Testis (tissue), 3 donors: ENCODE data around the gene SPTSSA. TPM values are rescaled to one million over a fixed set of nuclear protein-coding genes. Genes with fewer than 3 reads are reported as not detected.

Experiments used
- DNase-seq: peaks from one replicate; pipeline ENCODE4 v3.0.0-alpha.2; 2019
- H3K27ac ChIP-seq, 2 donors: fragments of 200-600 bp; sonication (generic); one replicate each; pipeline ENCODE4 v1.5.1; 2019
- H3K27me3 ChIP-seq: fragments of 200-600 bp; sonication (generic); one replicate; pipeline ENCODE4 v1.5.1; 2019
- H3K36me3 ChIP-seq: fragments of 200-600 bp; sonication (generic); one replicate; pipeline ENCODE4 v1.5.1; 2017; ENCODE audit warnings: low read depth; ENCODE audit errors: missing control alignments
- H3K4me1 ChIP-seq: fragments of 200-600 bp; sonication (generic); one replicate; pipeline ENCODE4 v1.5.1; 2019
- H3K4me3 ChIP-seq, 2 donors: fragments of 200-600 bp; sonication (generic); one replicate each; pipeline ENCODE4 v1.5.1; 2017 to 2019
- H3K9me3 ChIP-seq: fragments of 200-600 bp; sonication (generic); one replicate; pipeline ENCODE4 v1.5.1; 2017
- POLR2A ChIP-seq: fragments of 450-650 bp; IDR thresholded peaks from one replicate; pipeline ENCODE4 v1.6.1; 2017; ENCODE audit warnings: antibody characterized with exemption, mild to moderate bottlenecking, moderate library complexity
- WGBS, 2 donors: methylation state at CpG; one replicate each; pipeline ENCODE4 v1.1.5; 2018; 5-methylcytosine and 5-hydroxymethylcytosine counted together
- intact Hi-C: fragments of 100-400 bp; cut with DNase I; formaldehyde crosslinking; loops from one replicate; pipeline ENCODE4 v1.15.1; 2023; ENCODE audit warnings: low total_unique reads
- polyA plus RNA-seq: library from polyadenylated mRNA; stranded (reverse); fragments of 350-450 nt; fragmentation: Illumina TruSeq; extraction: RNeasy Lipid Tissue Mini Kit (QIAGEN cat#74804); gene quantifications from one replicate; pipeline ENCODE4 v1.2.3, GENCODE V29; 2014; ENCODE audit warnings: low read depth, low replicate concordance; ENCODE audit not compliant: insufficient read depth
- total RNA-seq, 2 donors: library from RNA; depleted of rRNA; stranded (reverse); fragments of >200 nt; gene quantifications; one replicate each; pipeline ENCODE4 v1.2.3, GENCODE V29; 2016
- TF ChIP-seq, protein P1 (sequence below), 3 experiments: fragments of 450-650 bp in 2 of 3; fragments of 200-600 bp in 1 of 3; sonication (generic) in 1 of 3; IDR thresholded peaks; one replicate each; pipeline ENCODE4 v1.5.1; 2016 to 2019; ENCODE audit warnings: antibody characterized with exemption in 3 of 3, mild to moderate bottlenecking in 2 of 3, moderate library complexity in 1 of 3

Gene SPTSSA
- total and polyA plus RNA-seq, 3 donors from 2014 or later: 9.2 to 14.4 (median 10.4) TPM

DNA sequence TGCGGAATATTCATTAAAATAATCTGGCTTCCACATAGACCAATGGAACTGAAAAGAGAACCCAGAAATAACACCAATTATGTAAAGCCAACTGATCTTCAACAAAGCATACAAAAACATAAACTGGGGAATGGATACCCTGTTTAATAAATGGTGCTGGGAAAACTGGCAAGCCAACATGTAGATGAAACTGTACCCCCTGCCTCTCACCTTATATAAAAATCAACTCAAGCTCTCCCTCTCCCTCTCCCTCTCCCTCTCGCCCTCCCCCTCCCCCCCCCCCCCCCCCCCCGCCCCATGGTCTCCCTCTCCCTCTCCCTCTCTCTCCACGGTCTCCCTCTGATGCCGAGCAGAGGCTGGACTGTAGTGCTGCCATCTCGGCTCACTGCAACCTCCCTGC is 13.1 kb upstream of the SPTSSA start:
- no peaks in the 10 kb centered on the region for H3K9me3 ChIP-seq
- intact Hi-C loops: no loop called here
- no peaks in the 10 kb centered on the region for H3K36me3 ChIP-seq
- H3K27ac ChIP-seq: no peak overlapping the region
- no peak for TF ChIP-seq POLR2A
- TF ChIP-seq, protein P1, sequence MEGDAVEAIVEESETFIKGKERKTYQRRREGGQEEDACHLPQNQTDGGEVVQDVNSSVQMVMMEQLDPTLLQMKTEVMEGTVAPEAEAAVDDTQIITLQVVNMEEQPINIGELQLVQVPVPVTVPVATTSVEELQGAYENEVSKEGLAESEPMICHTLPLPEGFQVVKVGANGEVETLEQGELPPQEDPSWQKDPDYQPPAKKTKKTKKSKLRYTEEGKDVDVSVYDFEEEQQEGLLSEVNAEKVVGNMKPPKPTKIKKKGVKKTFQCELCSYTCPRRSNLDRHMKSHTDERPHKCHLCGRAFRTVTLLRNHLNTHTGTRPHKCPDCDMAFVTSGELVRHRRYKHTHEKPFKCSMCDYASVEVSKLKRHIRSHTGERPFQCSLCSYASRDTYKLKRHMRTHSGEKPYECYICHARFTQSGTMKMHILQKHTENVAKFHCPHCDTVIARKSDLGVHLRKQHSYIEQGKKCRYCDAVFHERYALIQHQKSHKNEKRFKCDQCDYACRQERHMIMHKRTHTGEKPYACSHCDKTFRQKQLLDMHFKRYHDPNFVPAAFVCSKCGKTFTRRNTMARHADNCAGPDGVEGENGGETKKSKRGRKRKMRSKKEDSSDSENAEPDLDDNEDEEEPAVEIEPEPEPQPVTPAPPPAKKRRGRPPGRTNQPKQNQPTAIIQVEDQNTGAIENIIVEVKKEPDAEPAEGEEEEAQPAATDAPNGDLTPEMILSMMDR (IDR thresholded peaks at IDR 0.05): no peak
- WGBS, 2 donors: 54 to 87% methylated on average over 4 to 5 of the region's 6 CpGs
- no peak for DNase-seq
- H3K27me3 ChIP-seq: no peaks in the 10 kb centered on the region
- H3K4me3 ChIP-seq: peak overlapping the region in 1 of 2 donors; percentile 10
- H3K4me1 ChIP-seq: no peaks in the 10 kb centered on the region

DNA sequence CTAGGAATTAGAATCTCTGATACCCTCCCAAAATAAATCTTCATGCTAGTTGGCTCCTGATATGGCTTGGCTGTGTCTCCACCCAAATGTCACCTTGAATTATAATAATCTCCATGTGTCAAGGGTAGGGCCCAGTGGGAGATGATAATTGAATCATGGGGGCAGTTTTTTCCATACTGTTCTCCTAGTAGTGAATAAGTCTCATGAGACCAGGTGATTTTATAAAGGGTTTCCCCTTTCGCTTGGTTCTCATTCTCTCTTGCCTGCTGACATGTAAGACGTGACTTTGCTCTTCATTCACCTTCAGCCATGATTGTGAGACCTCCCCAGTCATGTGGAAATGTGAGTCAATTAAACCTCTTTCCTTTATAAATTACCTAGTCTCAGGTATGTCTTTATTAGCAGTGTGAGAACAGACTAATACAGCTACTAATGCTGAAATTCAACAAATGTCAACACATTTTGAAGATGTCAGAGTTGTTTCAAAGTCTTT is 12.2 kb upstream of the SPTSSA start:
- DNase-seq: no peak
- 87 to 95% methylated on average over 2 of the region's 2 CpGs for WGBS, 2 donors
- Histone ChIP-seq H3K36me3 (no peaks in the 10 kb centered on the region), H3K4me1 (no peaks in the 10 kb centered on the region), H3K27me3 (no peaks in the 10 kb centered on the region), H3K27ac (no peak overlapping the region), H3K4me3 (no peak overlapping the region), H3K9me3 (no peaks in the 10 kb centered on the region)
- intact Hi-C loops: no loop called here
- TF ChIP-seq, protein P1 (IDR thresholded peaks at IDR 0.05): no peak
- TF ChIP-seq POLR2A: no peak

DNA sequence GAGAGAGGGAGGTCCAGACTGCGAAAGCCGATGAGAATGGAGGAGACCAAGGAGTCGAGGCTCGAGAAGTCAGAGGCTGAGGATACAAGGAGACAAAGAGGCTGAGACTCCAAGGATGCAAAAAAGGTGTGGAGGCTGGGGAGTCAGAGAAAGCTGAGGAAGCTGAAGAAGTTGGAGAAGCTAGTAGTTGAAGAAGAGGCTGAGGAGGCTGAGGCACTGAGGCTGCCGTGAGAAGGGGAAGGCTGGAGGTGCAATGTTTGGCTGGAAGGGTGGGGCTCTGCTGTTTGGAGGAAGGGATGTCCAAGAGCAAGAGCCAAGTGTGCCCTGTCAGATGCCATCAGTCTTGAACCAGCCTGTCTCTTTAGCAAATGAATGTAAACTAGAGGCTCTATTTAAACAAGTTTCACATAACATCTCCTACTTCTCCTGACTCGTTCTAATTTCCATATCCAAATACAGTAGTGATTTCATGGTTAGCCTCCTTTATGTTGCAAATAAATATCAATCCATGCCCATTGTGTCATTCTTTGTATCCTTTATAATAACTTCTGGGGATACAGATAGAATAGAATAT is 10.8 kb upstream of the SPTSSA start:
- no peak for TF ChIP-seq POLR2A
- TF ChIP-seq, protein P1 (IDR thresholded peaks at IDR 0.05): no peak
- H3K36me3 ChIP-seq: no peaks in the 10 kb centered on the region

DNA sequence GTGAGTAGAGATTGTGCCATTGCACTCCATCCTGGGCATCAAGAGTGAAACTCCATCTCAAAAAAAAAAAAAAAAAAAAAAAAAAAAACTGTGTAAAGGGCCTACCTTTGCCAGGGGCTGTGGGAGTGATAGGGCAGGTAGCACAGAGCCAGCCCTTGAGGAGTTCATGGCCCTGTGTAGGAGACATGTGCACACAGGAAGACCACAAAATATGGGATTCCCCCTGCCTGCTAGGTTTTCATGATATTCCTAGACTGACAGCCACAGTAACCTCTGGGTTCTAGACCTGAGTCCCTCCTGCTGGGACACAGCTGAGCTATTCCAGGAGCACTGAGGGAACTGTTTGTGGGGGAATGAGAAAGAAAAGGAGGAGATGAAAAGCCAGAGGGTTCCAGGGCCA is 8.3 kb upstream of the SPTSSA start:
- Histone ChIP-seq H3K36me3 (no peaks in the 10 kb centered on the region), H3K27ac (no peak overlapping the region), H3K4me1 (no peaks in the 10 kb centered on the region), H3K4me3 (no peak overlapping the region), H3K27me3 (no peaks in the 10 kb centered on the region), H3K9me3 (no peaks in the 10 kb centered on the region)
- no peak for TF ChIP-seq POLR2A
- TF ChIP-seq, protein P1 (IDR thresholded peaks at IDR 0.05): no peak
- DNase-seq: no peak
- intact Hi-C loops: no loop called here

More for the DNA sequence above, 10.8 kb upstream of the SPTSSA start:
- 83 to 89% methylated on average over 6 of the region's 6 CpGs for WGBS, 2 donors
- H3K27ac ChIP-seq: no peak overlapping the region
- H3K9me3 ChIP-seq: no peaks in the 10 kb centered on the region
- DNase-seq: no peak
- no peak overlapping the region for H3K4me3 ChIP-seq
- intact Hi-C loops: no loop called here
- H3K27me3 ChIP-seq: no peaks in the 10 kb centered on the region
- H3K4me1 ChIP-seq: no peaks in the 10 kb centered on the region

DNA sequence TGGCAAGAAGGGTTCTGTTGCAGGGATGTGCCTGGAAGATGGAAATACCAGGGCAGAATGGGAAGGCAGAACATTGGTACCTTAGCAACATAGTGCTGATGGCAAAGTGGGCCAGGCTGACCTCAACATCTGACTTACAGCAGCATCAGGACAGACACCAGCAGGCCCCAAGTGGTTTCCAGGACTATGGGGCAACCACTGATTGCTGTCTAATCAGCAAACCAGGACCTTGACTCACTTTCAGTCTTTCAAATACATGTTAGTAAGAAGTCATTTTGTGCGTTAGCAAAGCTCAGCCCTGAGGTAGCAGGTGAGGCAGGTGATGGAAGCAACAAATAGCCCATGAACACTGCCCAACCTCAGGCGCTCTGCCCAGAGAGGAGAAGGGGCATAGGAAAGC is 4.7 kb upstream of the SPTSSA start:
- Histone ChIP-seq H3K4me3 (no peak overlapping the region), H3K36me3 (no peaks in the 10 kb centered on the region), H3K27ac (no peak overlapping the region), H3K9me3 (no peaks in the 10 kb centered on the region), H3K27me3 (no peaks in the 10 kb centered on the region), H3K4me1 (no peaks in the 10 kb centered on the region)
- WGBS, 2 donors: 98 to 100% methylated on average over 2 of the region's 2 CpGs
- TF ChIP-seq, protein P1 (IDR thresholded peaks at IDR 0.05): no peak
- TF ChIP-seq POLR2A: no peak
- intact Hi-C loops: no loop called here
- DNase-seq: no peak
